Mammary epithelial cell (primary cell): ENCODE measurements around the gene AVPR2.

Experiments
- CTCF ChIP-seq, 2 donors: IDR thresholded peaks in 1 of 2; conservative IDR thresholded peaks in 1 of 2; 2 replicates each; pipeline ENCODE4 v1.5.1; 2011 to 2012; ENCODE audit warnings: inconsistent platforms in 2 of 2, low read length in 2 of 2, mild to moderate bottlenecking in 2 of 2, control low read depth in 1 of 2, low read depth in 1 of 2; ENCODE audit not compliant: insufficient read depth in 1 of 2; ENCODE audit errors: extremely low read depth in 1 of 2
- EZH2 ChIP-seq: IDR thresholded peaks from 2 replicates; pipeline ENCODE4 v1.6.1; 2012; ENCODE audit warnings: low read length, inconsistent platforms, borderline replicate concordance

GRCh38 chrX:153954558-153955227, 50.2 kb downstream of the AVPR2 start:
- TF ChIP-seq CTCF (conservative IDR thresholded peaks at IDR 0.05 in 1 of 2, IDR thresholded peaks at IDR 0.05 in 1 of 2; ENCODE audit: extremely low read depth in 1 of 2, insufficient read depth in 1 of 2, low read depth in 1 of 2, low read length in 2 of 2) (no peak), EZH2 (no peak)
